ENCODE data around the gene PCSK6.
"Not testable (repeated sequence)": the region's sequence is repeated elsewhere in the genome, so short reads cannot be mapped to it uniquely, and the experiment has no call there.

PCSK6 gene

DNA sequence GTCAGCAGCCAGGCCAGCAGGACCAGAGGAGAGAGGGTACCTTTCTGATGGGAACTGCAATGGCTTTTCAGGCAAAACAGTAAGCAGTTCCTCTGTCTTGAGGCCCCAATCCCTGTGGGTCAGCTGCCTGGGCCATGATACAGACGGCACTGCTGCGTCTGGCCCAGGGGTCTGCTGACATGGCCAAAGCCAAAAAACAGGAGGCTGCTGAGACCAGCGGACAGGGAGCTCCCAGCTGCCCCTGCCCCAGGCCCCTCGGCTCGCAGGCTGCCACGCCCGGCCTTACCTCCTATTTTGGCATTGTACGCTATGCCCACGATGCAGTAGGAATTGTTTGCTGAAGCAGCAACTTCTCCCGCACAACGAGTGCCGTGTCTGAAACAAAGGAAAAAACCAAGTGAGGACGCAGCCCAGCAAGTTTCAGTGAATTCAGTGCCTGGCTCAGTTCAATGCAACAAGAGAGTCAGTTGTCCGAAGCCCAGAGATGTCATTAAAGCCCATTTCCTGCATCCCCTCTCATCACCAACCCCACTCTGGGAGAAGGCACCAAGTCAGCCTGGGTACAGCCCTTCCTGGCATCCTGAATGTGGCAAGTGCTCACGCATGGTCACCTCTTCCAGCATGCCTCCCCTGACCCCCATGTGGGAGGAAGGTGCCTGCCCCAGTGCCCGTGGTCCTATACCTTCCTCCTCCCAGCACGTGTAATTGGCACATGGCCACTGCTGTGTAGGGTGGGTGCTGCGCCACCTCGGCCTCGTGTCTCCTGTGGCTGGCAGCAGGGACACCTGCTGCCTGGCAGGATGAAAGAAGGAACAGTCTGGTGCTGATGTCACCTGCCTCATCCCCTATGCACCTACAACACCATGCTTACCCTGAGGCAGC lies 61.7 kb downstream of the PCSK6 start:
- no peak for DNase-seq

DNA sequence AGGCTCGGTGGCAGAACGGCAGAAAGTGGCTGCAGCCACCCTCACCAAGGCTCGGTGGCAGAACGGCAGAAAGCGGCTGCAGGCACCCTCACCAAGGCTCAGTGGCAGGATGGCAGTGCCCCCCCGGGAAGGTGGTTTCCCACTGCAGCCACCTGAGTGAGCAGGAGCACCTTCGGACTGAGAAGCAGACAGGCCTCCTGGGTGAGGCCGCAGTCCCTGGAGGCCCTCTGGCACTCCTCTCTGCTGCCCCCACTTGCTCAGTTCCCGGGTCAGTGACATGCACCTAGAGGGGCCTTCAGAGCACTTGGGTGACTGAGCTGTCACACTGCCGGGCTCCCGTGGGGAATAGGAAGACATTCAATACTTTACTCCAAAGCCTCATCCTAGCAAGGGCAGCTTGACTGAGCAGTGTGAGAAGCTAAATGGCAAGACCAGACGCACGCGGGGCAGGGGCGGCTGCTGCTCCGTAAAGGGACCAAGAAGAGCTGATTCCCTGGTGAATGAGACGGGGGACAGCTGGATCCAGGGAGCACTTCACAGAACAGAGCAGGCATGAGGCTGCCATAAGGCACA lies 62.7 kb downstream of the PCSK6 start:
- DNase-seq = no peak

DNA sequence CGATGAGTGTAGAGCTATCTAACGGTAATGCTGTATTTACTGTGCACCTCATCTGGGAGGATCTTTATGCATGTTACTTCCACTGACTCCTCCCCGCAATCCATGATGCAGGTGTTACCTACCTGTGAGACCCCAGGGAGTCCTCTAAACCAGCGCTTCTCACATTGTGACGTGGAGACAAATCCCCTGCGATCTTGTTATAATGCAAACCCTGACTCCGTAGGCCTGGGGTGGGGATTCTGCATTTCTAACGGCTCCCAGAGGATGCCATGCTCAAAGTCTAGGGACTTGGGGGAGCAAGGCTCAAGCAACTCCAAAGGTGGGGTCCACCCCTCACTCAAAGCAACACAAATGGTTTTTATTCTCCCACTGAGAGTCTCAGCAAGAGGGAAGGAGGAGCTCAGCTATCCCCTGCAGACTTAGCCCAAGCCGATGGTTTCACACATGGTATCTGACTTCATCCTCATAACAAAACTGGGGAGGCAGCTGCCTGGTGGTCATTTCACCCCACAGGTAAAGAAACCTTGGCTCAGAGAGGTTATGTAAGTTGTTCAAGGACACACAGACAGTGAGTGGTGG lies 63.6 kb downstream of the PCSK6 start:
- DNase-seq = no peak

DNA sequence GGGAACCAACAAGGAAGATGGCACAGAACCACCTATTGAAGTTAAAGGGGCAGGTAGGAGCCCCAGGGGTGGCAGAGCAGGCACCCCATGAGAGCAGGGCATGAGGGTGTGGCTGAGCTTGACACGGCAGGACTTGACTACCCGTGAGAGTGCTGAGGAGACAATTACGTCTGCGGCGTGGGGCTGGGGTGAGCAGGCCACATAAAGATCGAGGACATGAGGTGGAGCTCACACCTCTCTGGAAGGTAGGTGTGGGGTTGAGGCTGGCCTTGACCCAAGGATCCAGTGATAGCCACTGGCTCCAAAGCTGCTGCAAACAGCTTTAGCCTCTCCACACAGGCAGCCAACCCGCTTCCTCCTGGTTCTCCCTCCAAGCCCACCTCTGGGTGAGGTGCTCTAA lies 64.5 kb downstream of the PCSK6 start:
- no peak for DNase-seq

DNA sequence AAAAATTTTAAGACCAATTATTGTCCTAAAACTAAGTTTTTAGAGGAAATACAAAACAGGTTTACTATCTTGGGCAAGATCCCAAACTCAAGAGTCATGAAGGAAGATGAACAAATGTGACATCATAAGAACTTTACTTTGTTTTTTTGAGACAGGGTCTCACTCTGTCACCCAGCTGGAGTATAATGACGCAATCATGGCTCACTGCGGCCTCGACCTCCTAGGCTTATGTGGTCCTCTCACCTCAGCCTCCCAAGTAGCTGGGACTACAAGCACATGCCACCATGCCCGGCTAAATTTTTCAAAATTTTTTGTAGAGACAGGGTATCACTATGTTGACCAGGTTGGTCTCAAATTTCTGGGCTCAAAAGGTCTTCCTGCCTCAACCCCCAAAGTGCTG lies 69.3 kb downstream of the PCSK6 start:
- no peak for DNase-seq

DNA sequence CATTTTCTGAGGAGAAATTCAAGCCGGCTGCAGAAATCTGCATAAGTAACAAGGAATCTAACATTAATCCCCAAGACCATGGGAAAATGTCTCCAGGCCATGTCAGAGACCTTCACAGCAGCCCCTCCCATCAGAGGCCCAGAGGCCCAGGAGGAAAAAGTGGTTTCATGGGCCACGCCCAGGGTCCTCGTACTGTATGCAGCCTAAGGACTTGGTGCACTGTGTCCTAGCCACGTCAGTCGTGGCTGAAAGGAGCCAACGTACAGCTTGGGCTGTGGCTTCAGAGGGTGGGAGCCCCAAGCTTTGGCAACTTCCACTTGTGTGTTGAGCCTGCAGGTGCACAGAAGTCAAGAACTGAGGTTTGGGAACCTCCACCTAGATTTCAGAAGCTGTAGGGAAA lies 73.0 kb downstream of the PCSK6 start:
- DNase-seq = not testable (repeated sequence)

DNA sequence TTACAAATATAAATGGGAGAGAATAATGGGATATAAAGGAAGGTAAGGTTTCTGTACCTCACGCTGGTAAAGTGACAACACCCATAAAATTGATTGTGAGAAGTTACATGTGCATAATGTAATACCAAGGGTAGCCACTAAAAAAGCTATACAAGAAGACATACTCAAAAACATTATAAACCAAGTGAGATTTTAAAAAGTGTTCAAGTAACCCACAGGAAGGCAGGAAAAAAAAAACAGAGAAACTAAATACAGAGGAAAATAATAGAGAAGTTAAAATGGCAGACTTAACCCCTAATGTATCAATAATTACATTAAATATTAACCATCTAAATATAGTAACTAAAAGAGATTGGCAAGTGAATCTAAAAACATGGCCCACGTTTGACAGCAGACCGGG lies 76.3 kb downstream of the PCSK6 start:
- DNase-seq = no peak

DNA sequence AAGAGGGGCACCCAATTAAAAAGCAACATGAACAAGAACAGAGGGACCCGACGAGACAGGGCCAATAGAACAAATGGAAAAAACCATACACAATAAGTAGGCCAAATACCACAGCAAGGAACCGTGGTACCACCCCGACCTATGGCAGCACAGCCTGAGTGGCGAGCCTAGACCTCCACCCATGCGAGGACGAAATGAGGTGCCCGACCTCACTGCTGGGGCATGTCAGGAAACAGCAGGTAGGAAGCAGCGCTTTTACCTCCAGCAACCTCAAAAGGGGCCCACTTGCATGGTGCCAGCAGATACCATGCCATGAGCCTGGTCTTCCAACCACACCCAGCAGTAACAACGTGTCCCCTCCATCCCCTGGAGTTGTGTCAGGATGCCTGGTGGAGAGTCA lies 77.9 kb downstream of the PCSK6 start:
- DNase-seq = no peak

DNA sequence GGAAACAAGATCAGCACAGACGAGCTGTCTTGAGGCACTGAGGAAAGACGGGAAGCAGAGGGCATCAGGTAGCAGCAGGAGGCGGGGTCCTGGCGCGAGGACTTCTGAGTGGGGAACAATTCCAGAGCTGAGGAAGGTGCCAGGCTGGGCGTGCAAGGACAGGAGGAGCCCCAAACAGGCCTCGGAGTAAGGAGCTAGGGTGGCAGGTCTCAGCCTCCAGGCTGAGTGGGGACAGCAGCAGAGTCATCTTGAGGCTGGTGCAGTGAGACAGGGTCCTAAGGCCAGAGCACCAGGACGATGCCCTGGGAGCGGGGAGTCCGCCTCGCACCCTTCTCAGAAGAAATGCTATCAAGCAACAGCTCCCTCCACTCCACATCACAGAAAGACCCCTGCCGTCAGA lies 78.4 kb downstream of the PCSK6 start:
- no peak for DNase-seq

DNA sequence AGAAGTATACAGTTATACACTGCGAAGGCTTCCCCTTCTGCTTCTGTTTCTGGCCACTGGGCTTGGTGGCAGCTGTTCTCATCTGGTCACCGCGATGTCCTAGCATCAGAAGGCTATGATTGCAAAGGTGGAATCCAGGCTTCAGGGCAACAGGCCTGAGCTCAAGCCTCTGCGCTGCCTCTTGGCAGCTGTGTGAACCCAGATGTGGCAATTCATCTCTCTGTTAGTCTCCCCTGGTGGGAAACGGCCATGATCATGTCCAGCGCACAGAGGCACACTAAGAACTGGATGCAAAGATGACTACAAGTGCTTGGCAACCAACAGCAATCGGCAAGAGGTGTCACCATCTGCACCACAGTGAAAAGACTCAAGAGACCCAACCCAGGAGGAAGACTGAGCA lies 78.9 kb downstream of the PCSK6 start:
- DNase-seq = no peak

DNA sequence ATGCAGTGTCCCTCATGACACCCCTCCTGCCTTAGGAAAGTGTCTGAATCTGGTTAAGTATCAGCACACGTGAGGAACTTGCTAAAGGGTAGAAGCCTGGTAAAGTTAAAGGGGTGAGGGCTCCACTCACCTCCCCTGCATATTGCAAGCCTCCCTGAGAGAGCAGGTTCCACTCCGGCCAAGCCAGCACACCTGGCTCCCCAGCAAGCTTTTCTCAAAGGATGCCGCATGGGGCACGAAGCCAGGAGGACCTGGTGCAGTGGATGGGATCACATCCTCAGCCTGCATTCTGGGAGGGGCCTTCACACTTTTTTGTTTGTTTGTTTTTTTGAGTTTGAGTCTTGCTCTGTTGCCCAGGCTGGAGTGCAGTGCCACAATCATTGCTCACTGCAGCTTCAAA lies 79.9 kb downstream of the PCSK6 start:
- DNase-seq = no peak

DNA sequence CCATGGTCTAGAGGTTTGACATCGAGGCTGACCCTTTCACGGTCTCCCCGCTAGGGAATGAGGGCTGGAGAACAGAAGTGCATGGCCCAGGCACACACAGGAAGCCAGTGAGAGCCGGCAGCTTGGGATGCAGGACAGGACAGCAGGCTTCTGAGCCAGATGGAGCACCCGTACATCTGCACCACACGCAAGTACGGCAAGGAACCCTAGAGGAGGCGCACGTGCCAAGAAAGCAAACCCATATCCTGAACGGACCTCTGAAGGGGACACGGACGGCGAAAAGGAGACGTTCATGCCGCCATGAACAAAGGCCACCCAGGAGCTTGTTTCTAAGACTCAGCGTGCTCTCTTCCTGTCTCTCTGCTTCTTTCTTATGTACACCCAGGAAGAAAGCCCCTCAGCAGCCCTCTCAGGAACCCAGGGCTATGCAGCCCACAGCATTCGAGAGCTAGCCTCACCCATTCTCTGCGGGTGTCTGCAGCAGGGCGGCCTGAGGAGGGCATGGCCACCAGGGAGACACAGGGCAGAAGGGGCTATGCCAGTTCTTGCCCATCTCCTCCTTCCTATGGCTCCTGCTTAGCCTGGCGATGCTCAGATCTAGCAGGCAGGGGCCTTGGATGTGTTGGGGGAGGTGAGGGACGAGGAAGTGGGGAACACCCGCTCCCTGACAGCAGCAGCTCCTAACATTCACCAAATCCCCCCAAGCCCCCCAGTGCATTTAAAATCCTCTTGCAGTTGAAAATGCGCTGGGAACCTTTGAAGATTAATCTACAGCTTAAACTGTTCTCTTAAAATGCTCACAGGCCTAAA lies 81.3 kb downstream of the PCSK6 start:
- no peak for DNase-seq

DNA sequence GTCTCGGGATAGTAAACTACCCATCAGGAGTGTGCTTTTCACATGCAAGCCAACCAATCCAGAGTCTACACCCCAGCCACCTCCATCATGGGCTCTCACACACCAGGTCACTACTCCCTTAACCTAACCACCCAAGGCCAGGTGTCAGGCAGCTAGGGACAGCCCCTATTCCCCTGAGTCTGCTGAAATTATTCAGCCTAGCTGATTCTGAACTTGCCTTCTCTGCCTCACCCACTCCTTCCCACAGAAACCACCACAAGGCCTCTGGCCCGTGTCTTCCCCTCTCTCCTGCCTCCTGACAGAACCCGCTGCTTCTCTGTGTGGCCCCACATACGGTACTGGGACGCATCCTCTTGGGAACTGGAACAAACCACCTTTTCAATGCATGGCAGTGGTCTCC lies 82.1 kb downstream of the PCSK6 start:
- DNase-seq = no peak

DNA sequence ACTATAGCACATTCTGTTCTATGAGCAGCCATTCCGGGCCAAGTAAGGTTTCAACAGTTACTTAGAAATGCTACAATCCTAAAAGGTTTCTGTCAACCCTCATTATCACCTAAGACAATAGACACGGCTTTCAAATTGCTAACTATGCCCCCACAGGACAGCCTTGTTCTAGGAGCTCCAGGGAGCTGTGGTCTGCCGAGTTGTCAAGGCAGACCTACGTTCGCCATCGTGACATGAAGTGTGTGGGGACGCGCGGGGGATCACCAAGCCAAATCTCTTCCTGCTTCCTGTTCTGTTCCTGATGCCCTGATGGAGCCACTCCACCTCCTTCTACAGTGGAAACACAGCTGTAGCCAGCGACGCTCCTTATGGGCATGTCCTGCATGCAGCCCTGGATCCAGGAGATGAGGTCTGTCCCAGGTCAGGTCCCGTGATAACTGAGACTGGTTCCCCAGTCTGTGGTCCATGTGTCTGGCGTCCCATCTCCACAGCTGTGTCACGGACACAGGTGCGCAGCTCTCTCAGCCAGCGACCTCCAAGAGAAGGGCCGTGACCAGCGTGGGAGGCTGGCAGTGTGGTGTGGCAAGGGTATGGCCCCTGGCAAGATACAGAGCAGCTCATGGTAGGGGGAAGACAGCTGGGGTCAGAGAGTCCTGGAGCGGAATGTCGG lies 82.8 kb downstream of the PCSK6 start:
- DNase-seq = no peak

DNA sequence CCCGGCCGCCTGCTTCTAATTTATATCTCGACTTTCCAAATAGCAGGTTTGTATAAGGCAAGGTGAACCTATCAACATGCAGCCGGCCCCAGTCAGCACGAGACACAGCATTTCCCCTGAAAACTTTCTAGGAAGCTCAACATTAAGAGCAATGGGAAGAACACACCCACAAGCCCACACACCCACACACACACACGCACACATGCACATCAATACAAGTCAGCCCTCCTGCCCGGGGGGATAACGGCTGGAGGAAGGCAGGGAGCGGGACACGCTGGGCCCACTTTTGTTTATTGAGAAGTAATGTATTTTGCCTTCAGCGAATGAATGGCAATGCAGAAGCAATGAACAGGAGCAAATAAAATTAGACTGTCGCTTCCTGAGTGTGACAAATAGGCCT lies 83.5 kb downstream of the PCSK6 start:
- no peak for DNase-seq

DNA sequence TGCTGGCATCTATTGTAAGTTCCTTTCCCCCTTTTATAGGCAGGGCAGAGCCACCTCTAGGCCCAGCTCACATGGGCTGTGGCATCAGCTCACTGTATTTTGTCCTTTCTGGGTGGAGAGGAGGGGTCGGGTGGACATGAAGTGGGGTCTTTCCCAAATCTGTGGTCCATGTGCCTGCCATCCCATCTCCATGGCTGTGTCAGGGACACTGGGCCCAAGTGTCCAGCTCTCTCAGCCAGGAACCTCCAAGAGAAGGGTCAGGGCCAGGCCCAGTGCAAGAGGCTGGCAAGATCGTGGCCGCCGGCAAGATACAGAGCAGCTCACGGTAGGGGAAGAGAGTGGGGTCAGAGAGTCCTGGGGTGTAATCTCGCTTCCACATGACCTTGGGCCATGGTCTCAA lies 85.3 kb downstream of the PCSK6 start:
- DNase-seq = no peak

DNA sequence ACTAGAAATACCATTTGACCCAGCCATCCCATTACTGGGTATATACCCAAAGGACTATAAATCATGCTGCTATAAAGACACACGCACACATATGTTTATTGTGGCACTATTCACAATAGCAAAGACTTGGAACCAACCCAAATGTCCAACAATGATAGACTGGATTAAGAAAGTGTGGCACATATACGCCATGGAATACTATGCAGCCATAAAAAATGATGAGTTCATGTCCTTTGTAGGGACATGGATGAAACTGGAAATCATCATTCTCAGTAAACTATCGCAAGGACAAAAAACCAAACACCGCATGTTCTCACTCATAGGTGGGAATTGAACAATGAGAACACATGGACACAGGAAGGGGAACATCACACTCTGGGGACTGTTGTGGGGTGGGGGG lies 86.6 kb downstream of the PCSK6 start:
- not testable (repeated sequence) for DNase-seq

DNA sequence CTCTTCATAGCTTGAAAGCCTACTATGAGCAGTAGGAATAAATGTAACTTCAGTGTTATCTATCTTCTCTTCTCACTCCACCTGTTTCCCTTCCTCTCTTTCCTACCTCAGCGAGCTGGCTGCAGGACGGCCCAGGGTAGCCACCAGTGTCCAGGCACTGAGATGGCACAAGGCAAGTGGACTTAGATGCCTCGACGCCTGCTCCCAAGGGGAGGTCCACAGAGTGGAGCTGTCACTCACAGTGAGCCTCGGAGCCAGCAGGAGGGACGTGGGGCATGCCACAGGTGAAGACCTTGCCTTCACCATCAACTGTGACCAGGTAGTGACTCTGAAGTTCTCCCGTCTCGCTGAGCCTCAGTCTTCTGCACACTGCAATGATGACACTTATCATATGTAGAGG lies 88.2 kb downstream of the PCSK6 start:
- no peak for DNase-seq

DNA sequence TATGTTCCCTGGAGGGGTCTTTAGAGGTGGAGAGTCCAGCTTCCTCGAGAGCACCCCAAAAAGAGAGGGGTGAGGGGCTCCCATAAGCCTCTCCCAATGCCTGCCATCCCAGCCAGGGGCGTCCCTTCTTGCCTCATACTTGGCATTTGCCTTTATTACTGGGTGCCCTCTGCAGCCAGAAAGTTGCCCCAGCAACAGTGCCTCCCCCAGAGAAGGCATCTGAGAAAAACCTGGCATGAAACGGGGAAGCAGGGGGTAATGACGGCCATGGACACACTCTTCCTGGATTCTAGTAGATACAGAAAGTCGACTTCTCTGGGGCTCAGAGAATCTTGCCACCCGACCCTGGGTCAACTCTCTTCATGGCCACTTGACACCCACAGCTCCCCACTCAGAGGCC lies 90.1 kb downstream of the PCSK6 start:
- no peak for DNase-seq

DNA sequence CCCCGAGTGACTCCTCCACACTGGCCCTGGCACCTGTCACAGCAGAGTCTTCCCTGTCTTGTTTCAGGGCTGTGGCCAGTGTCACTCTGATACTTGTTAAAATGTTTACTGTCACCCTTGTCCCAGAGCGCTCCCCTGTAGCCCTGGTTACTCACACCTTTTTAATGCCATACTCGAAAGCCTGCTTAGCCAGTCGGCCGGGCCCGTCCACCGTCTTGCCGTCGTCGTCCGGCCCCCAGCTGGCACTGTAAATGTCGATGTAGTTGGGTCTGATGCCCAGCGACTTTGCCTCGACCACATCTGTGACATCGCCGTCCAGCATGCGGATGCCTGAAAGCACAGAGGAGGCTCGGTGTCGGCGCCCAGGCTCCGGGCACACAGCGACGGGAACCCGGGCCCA lies 91.3 kb downstream of the PCSK6 start:
- no peak for DNase-seq

DNA sequence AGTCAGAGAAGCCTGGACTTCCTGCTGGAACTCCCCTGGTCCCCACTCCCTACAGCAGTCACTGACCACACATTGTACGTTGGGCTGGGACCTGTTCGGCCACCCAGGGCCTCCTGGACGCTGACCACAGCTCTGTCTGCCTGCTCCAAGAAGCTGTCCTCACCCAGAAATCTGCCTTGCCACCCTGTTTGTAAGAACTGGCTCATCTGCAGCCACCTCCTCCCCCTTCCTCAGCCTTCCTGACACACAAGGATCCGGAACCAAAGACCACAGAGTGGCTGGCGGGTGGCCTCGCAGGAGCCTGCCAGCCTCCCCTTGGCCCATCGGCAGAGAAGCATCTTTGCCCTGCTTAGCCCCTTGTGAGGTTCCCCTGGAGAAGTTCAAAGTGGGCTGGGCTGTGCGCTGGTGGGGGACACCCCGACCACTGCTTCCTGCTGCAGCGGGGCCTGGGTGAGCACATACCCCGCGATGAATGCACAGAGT lies 91.9 kb downstream of the PCSK6 start:
- no peak for DNase-seq

DNA sequence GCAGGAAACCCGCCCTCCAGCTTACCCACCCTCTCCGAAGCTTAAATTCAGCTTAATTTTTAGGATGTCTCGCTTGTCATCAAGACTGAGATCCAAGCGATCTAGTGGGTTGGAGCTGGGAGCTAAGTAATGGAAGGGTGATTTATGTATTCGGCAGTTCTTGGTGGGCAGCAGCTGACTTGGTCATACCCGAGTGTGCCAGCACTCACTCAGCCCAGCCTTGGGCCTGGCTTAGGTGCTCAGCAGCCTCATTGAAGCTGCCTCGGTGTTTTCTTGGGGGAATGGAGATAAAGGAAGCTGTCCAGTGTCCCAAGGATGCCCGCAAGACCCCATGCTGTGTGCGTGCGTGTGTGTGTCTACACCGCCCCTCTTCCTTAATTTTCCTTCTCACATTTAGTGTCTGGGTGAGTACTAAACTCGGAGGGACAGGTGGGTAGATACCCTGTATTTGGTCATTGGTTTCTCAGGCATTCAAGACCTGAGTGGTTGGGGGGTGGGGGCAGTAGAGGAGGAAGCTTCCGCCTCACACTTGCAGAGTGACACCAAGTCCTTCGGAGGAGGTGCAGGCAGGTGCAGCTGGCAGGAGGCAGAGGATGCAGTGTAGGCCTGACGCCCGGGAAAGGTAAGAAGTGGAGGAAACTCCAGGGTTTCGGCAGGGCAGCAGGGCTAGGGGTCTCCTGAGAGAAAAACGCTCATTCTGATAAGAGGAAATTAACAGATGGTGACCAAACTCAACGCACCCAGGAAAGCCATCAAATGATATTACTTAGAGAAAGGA lies 92.8 kb downstream of the PCSK6 start:
- DNase-seq = no peak

Measured in NCI-H748 treated with DMSO at 0.1 percent for 48 hours (cell line).